ENCODE measurements around the gene CPNE5.

- TF ChIP-seq SUZ12 (IDR thresholded peaks at IDR 0.05) (no peak), ARNT (IDR thresholded peaks at IDR 0.05) (no peak)
These were observed 95.5 kb downstream of the CPNE5 start for GRCh38 chr6:36743538-36744303.
